ENCODE results near the gene OPTN.

Gene OPTN

DNA sequence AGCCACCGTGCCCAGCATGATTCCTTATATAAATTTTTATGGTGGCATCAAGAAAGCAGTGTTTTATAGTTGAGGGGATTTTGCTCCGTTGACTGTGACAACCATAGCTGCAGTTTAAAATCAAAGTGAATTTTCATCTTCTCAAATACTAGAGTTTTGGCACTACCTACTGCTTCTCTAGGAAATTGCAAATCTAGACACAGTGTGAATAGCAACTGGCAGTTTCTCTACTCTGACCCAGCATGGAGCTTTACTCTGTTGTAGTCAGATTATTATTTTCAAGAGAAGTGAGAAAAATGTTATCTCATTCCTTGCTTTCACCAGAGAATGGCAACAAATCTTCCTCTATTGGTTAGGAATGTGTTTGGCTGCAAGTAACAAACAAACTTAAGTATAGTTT lies 84.3 kb downstream of the OPTN start:
- no peak for DNase-seq (ENCODE audit: low read depth)

DNA sequence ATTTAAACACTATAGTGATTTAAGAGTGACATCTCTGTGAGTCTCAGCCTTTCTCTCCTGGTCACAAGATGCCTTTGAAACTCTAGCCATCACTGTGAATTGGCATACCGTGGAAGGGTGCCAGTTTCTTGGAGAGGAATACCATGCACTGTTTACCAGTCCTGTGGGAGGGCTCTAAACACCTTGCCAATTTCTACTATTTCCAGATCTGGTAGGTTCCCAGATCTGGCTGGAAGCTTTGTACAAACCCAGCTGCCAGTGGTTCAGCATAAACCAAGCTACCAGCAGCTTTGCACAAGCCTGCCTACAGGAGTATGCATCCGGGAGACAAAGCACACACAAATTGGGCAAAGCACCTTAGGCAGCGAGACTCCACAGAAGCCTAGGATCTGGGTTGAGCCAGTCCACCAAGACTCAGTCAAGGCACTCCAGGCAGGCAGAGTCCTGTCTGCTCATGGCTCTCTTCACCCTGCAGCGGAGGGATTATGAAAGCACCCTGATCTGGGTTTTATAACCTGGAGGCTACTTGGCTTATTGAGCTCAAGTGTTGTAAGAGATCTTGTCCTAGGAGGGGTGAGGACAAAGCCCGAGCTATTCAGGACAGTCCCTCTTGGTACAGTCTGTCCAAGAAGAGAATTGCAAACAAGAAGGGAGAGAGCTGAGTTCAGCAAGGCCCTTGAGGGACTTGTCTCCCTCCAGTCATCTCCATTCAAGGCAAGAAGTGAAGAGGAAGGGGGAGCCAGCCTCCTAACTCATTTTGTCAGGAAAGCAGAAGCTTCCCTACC lies 85.0 kb downstream of the OPTN start:
- no peak for DNase-seq (ENCODE audit: low read depth)

DNA sequence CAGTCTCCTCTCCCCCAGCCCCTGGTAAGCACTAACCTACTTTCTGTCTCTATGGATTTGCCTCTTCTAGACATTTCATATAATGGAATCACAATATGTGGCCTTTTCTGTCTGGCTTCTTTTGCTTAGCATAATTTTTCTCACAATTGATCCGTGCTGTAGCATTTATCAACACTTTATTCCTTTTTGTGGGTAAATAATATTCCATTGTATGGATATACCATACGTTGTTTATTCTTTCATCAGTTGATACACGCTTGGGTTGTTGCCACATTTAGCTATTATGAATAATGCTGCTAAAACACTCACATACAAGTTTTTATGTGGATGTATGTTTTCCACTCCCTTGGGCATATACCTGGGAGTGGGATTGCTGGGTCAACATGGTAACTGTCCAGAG lies 87.2 kb downstream of the OPTN start:
- DNase-seq (ENCODE audit: low read depth) = no peak

All from HS-5 (cell line).